ENCODE measurements around the gene TBC1D8.

The TBC1D8 gene

GRCh38 chr2:100991404-100991773, 159.8 kb downstream of the TBC1D8 start:
- no peak for DNase-seq

GRCh38 chr2:100990650-100991403, 160.4 kb downstream of the TBC1D8 start:
- no peak for DNase-seq

GRCh38 chr2:100990166-100990565, 161.0 kb downstream of the TBC1D8 start:
- no peak for DNase-seq

GRCh38 chr2:100989666-100990065, 161.5 kb downstream of the TBC1D8 start:
- DNase-seq: no peak

- no peak for DNase-seq
These were observed 162.4 kb downstream of the TBC1D8 start for GRCh38 chr2:100988630-100989417.

GRCh38 chr2:100987974-100988373, 163.2 kb downstream of the TBC1D8 start:
- no peak for DNase-seq

GRCh38 chr2:100987536-100987935, 163.6 kb downstream of the TBC1D8 start:
- no peak for DNase-seq

GRCh38 chr2:100986157-100986556, 165.0 kb downstream of the TBC1D8 start:
- DNase-seq: no peak

GRCh38 chr2:100984892-100985307, 166.3 kb downstream of the TBC1D8 start:
- DNase-seq: no peak

- no peak for DNase-seq
These were observed 167.4 kb downstream of the TBC1D8 start for GRCh38 chr2:100983684-100984310.

- no peak for DNase-seq
These were observed 168.0 kb downstream of the TBC1D8 start for GRCh38 chr2:100983201-100983600.

GRCh38 chr2:100982431-100982861, 168.7 kb downstream of the TBC1D8 start:
- DNase-seq: no peak

GRCh38 chr2:100981011-100981410, 170.2 kb downstream of the TBC1D8 start:
- no peak for DNase-seq

GRCh38 chr2:100980046-100980445, 171.1 kb downstream of the TBC1D8 start:
- DNase-seq: no peak

- no peak for DNase-seq
These were observed 172.5 kb downstream of the TBC1D8 start for GRCh38 chr2:100978582-100979191.

GRCh38 chr2:100977511-100977910, 173.7 kb downstream of the TBC1D8 start:
- DNase-seq: no peak

- DNase-seq: no peak
These were observed 174.4 kb downstream of the TBC1D8 start for GRCh38 chr2:100976645-100977391.

- no peak for DNase-seq
These were observed 175.1 kb downstream of the TBC1D8 start for GRCh38 chr2:100976061-100976460.

- DNase-seq: no peak
These were observed 175.7 kb downstream of the TBC1D8 start for GRCh38 chr2:100975521-100975785.

GRCh38 chr2:100974712-100975520, 176.3 kb downstream of the TBC1D8 start:
- DNase-seq: no peak

- DNase-seq: no peak
These were observed 178.7 kb downstream of the TBC1D8 start for GRCh38 chr2:100972452-100972851.

- DNase-seq: no peak
These were observed 180.0 kb downstream of the TBC1D8 start for GRCh38 chr2:100971221-100971620.
